Parathyroid adenoma (tissue), 2 donors: ENCODE measurements around the gene KCNIP3.
"Not testable (repeated sequence)": the region's sequence is repeated elsewhere in the genome, so short reads cannot be mapped to it uniquely, and the experiment has no call there.

Source experiments
- H2AFZ ChIP-seq: fragments of 300-600 bp; sonication (generic); one replicate; pipeline ENCODE4 v1.7.0; 2017; ENCODE audit warnings: antibody characterized with exemption, mild to moderate bottlenecking
- H3K27ac ChIP-seq: fragments of 300-600 bp; sonication (generic); one replicate; pipeline ENCODE4 v1.7.0; 2017
- H3K27me3 ChIP-seq: fragments of 300-600 bp; sonication (generic); one replicate; pipeline ENCODE4 v1.7.0; 2017; ENCODE audit warnings: low read length; ENCODE audit not compliant: control insufficient read depth, insufficient read depth
- H3K36me3 ChIP-seq: fragments of 300-600 bp; sonication (generic); one replicate; pipeline ENCODE4 v1.7.0; 2017; ENCODE audit warnings: low read length; ENCODE audit not compliant: control insufficient read depth, insufficient read depth
- H3K4me1 ChIP-seq: fragments of 300-600 bp; sonication (generic); one replicate; pipeline ENCODE4 v1.7.0; 2017; ENCODE audit warnings: control low read depth
- H3K4me2 ChIP-seq: fragments of 300-600 bp; sonication (generic); one replicate; pipeline ENCODE4 v1.7.0; 2017; ENCODE audit warnings: low read length
- H3K4me3 ChIP-seq: fragments of 300-600 bp; sonication (generic); one replicate; pipeline ENCODE4 v1.7.0; 2017; ENCODE audit warnings: low read depth, low read length
- H3K79me2 ChIP-seq: fragments of 300-600 bp; sonication (generic); one replicate; pipeline ENCODE4 v1.7.0; 2017; ENCODE audit warnings: control low read depth
- H3K9ac ChIP-seq: fragments of 300-600 bp; sonication (generic); one replicate; pipeline ENCODE4 v1.7.0; 2017; ENCODE audit warnings: mild to moderate bottlenecking
- H3K9me3 ChIP-seq: fragments of 300-600 bp; sonication (generic); one replicate; pipeline ENCODE4 v1.7.0; 2017; ENCODE audit warnings: low read length; ENCODE audit not compliant: control insufficient read depth
- TF ChIP-seq, protein P1 (sequence below): fragments of 300-600 bp; sonication (generic); IDR thresholded peaks from one replicate; pipeline ENCODE4 v1.7.0; 2017; ENCODE audit warnings: antibody characterized with exemption, mild to moderate bottlenecking
- donor health status: primary hyperparathyroidism.

The KCNIP3 gene

DNA sequence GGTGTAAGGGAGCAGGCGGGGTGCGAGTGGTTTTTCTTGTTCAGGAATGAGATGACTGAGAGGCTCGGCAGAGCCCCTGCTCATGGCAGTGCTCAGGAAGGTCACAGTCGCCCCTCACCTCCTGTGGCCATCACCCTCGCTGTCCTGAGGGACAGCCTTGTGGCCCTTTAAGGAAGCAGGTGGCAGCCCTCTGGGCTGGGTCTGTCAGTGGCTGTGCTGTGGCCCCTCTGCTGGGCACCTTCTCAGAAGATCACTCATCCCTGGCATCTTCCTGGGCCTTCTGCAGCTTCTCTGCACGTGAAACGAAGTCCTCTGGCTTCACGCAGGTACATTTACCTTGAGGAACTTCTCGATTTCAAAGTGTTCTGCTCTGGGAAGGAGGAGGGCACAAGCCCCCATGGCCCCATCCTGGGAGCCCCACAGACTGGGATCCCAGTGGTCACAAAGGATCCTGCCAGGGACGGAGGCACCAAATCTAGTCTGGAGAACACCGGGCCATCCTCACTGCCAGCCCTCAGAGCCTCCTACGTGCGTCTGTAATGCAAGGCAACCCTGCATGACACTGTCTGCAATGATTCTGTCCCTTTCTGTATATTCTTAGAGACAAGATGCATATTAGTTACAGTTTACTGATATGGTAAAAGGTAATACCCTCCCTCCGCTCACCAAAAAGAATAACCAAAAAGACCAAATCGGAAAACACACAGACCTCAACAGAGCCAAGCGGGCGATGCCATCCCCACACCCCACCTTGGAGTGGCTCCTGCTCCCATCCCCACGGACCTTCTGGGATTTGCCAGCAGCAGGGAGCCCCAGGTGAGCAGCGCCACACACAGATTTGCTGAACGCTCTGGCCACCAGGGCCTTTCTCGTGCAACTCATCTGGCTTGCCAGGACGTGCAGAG, 79.4 kb downstream of the KCNIP3 start:
- H3K36me3 ChIP-seq, result no peaks in the 10 kb centered on the region
- no peak overlapping the region for H3K27ac ChIP-seq
- H2AFZ ChIP-seq, result no peak overlapping the region
- H3K4me1 ChIP-seq, result no peaks in the 10 kb centered on the region
- H3K79me2 ChIP-seq, result peaks cover 19% of the 10 kb centered on the region
- H3K9me3 ChIP-seq, result no peaks in the 10 kb centered on the region
- no peak overlapping the region for H3K4me2 ChIP-seq
- no peak overlapping the region for H3K9ac ChIP-seq
- H3K4me3 ChIP-seq, result no peak overlapping the region
- no peaks in the 10 kb centered on the region for H3K27me3 ChIP-seq
- TF ChIP-seq, protein P1, sequence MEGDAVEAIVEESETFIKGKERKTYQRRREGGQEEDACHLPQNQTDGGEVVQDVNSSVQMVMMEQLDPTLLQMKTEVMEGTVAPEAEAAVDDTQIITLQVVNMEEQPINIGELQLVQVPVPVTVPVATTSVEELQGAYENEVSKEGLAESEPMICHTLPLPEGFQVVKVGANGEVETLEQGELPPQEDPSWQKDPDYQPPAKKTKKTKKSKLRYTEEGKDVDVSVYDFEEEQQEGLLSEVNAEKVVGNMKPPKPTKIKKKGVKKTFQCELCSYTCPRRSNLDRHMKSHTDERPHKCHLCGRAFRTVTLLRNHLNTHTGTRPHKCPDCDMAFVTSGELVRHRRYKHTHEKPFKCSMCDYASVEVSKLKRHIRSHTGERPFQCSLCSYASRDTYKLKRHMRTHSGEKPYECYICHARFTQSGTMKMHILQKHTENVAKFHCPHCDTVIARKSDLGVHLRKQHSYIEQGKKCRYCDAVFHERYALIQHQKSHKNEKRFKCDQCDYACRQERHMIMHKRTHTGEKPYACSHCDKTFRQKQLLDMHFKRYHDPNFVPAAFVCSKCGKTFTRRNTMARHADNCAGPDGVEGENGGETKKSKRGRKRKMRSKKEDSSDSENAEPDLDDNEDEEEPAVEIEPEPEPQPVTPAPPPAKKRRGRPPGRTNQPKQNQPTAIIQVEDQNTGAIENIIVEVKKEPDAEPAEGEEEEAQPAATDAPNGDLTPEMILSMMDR, result no peak

DNA sequence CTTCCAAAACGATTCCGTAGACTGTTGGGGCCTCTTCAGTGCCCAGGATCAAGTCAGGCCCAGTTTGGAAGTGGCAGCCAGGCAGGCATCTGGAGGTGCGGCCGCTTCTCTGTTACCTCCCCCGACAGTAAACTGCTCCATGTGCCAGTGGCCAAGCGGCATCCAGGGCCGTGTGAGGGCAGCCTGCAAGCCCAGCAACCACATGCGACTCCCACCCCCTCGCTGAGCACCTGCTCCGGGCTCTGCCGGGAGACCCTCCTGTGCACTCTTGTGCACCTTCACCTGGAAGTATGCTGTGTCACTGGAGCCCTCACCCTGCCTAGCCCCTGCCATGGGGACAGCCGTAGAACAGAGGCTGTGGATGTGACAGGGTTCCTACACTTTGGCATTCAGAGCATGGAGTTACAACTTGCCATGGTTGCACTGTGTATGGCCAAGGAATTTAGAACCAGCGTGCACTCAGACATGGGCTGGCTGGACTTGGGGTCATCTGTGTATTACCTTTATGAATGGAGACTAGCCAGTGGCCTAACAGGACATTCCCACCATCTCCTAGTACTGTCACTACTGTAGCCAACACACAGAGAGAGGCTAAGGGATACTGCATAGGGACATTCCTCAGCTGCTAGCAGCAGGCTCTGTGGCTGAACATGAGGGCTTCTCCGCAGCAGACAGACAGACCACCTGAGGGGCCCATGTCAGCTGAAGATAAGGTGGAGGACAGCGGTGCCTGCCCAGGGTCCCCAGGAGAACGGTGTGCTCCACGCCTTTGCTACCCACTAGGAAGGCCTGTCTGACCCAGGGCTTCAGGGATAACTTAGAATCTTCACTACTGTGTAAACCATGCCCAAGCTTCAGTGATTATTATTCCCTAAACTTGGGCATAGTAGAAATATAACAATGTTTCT, 80.3 kb downstream of the KCNIP3 start:
- Histone ChIP-seq H2AFZ (no peak overlapping the region), H3K79me2 (peaks cover 14% of the 10 kb centered on the region), H3K36me3 (no peaks in the 10 kb centered on the region), H3K9ac (no peak overlapping the region), H3K9me3 (no peaks in the 10 kb centered on the region), H3K27ac (no peak overlapping the region), H3K4me3 (no peak overlapping the region), H3K4me2 (no peak overlapping the region), H3K27me3 (no peaks in the 10 kb centered on the region), H3K4me1 (no peaks in the 10 kb centered on the region)
- TF ChIP-seq, protein P1, result no peak

DNA sequence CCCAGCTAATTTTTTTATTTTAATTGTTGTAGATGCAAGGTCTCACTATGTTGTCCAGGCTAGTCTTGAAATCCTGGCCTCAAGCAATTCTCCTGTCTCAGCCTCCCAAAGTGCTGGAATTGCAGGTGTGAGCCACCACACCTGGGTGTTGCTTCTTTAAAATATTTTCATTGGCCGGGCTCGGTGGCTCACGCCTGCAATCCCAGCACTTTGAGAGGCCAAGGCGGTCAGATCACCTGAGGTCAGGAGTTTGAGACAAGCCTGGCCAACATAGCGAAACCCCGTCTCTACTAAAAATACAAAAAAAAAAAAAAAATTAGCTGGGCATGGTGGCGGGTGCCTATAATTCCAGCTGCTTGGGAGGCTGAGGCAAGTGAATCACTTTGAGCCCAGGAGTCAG, 81.1 kb downstream of the KCNIP3 start:
- not testable (repeated sequence) for H3K9ac ChIP-seq, H3K36me3 ChIP-seq, H3K27me3 ChIP-seq, H3K9me3 ChIP-seq, H3K4me1 ChIP-seq, H3K4me3 ChIP-seq, H3K79me2 ChIP-seq, H3K27ac ChIP-seq, H2AFZ ChIP-seq, H3K4me2 ChIP-seq

DNA sequence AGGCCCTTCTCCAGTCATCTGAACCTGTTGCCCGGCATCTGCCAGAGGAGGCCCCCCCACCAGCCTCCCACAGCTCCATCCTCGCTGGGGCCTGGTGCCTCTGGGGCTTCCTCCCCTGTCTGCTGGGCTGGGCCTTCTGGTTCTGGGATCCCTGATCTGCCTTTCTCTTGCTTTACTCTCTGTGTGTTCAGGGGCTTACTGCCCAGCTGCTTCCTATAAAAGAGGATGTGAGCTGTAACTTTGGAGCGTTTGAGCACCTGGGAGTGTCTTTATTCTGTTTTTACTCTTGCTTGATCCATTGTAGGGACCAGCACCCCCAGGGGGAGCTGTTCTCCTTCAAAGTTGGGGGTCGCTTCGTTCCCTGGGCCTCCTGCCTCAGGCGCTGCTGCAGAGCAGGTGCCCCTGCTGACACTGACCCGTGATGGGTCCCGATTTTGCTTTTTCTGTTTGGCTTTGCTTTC, 82.3 kb downstream of the KCNIP3 start:
- H3K27ac ChIP-seq, result no peak overlapping the region
- TF ChIP-seq, protein P1, result no peak

DNA sequence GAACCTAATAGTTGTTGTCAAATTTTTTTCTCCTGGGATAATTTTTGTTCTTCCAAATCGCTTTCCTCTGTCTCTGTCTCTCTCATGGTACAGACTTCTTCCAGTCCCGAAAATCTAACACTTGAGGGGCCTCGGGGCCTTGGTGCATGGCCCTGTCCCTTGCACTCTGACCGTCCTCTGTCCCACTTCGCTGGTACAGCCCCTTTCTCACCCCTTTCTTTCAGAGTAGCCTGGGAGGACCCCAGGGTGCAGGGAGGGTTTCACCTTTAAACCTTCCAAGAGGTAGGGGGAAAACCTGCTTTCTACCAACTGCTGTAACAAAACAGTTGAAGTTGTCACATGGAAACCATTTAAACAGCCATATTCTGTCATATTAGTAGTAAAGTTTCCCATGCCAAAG, 83.1 kb downstream of the KCNIP3 start:
- no peak overlapping the region for H3K4me2 ChIP-seq
- TF ChIP-seq, protein P1, result no peak

More for the DNA sequence above, 82.3 kb downstream of the KCNIP3 start:
- Histone ChIP-seq H3K4me2 (no peak overlapping the region), H2AFZ (no peak overlapping the region), H3K4me3 (no peak overlapping the region), H3K79me2 (peaks cover 3% of the 10 kb centered on the region), H3K36me3 (no peaks in the 10 kb centered on the region), H3K4me1 (no peaks in the 10 kb centered on the region), H3K9ac (no peak overlapping the region), H3K27me3 (no peaks in the 10 kb centered on the region), H3K9me3 (no peaks in the 10 kb centered on the region)

More for the DNA sequence above, 83.1 kb downstream of the KCNIP3 start:
- H3K79me2 ChIP-seq, result no peaks in the 10 kb centered on the region
- H3K9ac ChIP-seq, result no peak overlapping the region
- no peaks in the 10 kb centered on the region for H3K4me1 ChIP-seq
- no peak overlapping the region for H3K27ac ChIP-seq
- no peaks in the 10 kb centered on the region for H3K9me3 ChIP-seq
- no peaks in the 10 kb centered on the region for H3K27me3 ChIP-seq
- H2AFZ ChIP-seq, result no peak overlapping the region
- no peaks in the 10 kb centered on the region for H3K36me3 ChIP-seq
- H3K4me3 ChIP-seq, result no peak overlapping the region
